ENCODE data around the gene FAM229A. TPM values are rescaled to one million over a fixed set of nuclear protein-coding genes. Genes with fewer than 3 reads are reported as not detected.

Gene FAM229A
- total and polyA plus RNA-seq, 8 donors: 1.9 to 21.8 (median 5.0) TPM

DNA sequence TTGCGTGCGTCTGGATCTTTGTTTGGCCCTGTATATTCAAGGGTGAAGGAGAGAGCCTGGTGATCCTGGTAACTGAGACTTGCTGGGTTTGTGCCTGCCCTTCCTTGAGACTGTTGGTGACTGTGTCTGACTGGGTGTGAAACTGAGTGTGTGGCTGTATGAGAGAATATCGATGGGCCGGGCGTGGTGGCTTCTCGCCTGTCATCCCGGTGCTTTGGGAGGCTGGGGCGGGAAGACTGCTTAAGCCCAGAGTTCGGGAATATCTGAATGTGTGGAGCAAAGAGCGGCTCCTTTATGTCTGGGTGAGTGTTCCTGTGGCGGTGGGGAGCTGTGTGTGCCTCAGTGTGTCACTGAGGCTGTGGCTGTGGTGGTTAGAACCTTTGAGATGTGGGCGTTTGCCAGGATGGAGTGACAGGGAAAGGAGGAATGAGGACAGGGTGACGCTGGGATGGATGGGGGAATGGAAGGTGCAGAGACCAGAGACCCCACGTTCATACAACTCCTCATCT, 23.6 kb downstream of the FAM229A start:
- H3K9me3 ChIP-seq: no peaks in the 10 kb centered on the region
- no peaks in the 10 kb centered on the region for H3K27me3 ChIP-seq
- H3K36me3 ChIP-seq: no peaks in the 10 kb centered on the region
- H3K4me1 ChIP-seq: peaks cover 0 to 8% (median 6%) of the 10 kb centered on the region in 3 donors
- ATAC-seq: no peak
- DNase-seq: peak in 1 of 6 donors; percentile 16
- TF ChIP-seq, protein P1, sequence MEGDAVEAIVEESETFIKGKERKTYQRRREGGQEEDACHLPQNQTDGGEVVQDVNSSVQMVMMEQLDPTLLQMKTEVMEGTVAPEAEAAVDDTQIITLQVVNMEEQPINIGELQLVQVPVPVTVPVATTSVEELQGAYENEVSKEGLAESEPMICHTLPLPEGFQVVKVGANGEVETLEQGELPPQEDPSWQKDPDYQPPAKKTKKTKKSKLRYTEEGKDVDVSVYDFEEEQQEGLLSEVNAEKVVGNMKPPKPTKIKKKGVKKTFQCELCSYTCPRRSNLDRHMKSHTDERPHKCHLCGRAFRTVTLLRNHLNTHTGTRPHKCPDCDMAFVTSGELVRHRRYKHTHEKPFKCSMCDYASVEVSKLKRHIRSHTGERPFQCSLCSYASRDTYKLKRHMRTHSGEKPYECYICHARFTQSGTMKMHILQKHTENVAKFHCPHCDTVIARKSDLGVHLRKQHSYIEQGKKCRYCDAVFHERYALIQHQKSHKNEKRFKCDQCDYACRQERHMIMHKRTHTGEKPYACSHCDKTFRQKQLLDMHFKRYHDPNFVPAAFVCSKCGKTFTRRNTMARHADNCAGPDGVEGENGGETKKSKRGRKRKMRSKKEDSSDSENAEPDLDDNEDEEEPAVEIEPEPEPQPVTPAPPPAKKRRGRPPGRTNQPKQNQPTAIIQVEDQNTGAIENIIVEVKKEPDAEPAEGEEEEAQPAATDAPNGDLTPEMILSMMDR (IDR thresholded peaks at IDR 0.05): no peak
- 67 to 74% methylated on average over 14 of the region's 14 CpGs for WGBS, 2 donors
- no peak for FAIRE-seq
- H3K4me3 ChIP-seq: no peak overlapping the region
- intact Hi-C loops (cut with DNase I): no loop called here
- no peak overlapping the region for H3K27ac ChIP-seq

DNA sequence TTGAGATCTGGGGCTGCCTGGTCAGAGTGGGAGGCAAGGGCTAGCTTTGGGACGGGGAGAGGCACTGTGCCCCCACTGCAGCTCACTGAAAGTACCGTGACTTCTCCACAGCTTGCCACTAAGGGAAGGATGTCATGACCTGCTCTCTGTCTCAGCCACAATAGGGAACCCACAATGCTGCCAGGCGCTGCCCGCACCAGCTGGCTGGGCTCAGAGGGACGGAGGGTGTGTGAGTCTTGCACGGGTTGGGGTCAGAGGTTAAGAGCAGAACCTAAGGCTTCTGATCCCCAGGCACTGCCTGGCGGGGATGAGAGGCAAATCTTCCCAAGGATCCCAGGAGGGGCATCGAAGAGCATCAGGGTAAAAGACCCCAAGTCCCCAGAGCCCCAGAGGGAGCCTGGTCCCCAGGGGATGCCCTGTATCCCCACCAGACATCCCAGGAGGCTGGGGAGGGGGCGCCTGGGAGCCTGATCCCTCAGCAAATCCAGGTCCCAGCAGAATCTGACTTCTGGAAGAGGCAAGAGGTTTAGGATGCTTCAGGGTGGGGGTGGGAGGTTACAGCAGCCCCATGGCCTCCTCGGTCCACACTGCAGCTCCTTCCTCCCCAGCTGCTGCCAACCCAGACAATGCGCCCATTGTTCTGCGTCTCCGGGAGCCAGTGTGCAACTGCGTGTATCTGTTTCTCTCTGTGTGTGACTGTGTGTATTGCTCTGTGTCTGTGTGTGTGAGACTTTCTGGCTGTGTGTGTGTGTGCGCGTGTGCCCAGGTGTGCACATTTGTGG, 24.2 kb downstream of the FAM229A start:
- Histone ChIP-seq H3K27me3 (no peaks in the 10 kb centered on the region), H3K27ac (peak overlapping the region in 2 of 4 donors; percentile 22 to 39), H3K4me3 (no peak overlapping the region), H3K4me1 (peaks cover 0 to 8% (median 6%) of the 10 kb centered on the region in 3 donors), H3K9me3 (no peaks in the 10 kb centered on the region), H3K36me3 (no peaks in the 10 kb centered on the region)
- no peak for FAIRE-seq
- 59 to 61% methylated on average over 16 of the region's 16 CpGs for WGBS, 2 donors
- intact Hi-C loops (cut with DNase I): no loop called here
- peak; percentile 27 to 36 (median 30) for ATAC-seq
- peak in 2 of 6 donors; percentile 45 to 57 for DNase-seq
- TF ChIP-seq, protein P1 (IDR thresholded peaks at IDR 0.05): no peak

DNA sequence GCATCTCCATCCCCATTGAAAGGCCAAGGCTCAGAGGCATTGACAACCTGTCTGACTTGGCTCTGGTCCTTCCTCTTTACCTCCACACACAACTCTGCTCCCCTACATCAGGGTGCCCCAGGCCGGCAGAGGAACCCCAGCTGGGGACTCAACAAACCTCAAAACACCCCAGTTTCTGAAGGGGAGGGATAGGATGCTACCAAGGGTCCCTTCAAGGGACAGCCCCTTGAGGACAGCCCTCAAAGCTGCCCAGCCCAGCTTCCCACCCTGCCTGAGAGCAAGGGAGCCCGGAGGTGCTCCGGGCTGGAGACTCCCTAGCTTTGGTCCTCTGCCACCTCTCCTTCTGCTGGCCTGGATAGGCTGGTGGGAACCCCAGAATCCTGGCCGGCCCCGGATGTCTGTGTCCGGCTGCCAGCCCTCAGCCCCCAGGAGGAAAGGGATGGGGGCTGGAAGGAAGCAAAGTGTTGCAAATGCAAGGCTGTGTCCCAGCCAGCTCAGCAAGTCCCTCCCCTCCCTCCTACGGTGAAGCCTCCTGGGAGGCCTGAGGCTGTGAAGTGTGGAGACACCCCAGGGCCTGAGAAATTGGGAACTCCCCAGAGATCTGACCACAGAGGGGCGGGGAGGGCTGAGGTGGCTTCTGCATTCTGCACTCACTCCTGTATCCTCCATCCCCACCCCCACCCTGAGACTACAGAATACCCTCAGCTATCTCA, 25.2 kb downstream of the FAM229A start:
- H3K27ac ChIP-seq: peak overlapping the region in 1 of 4 donors; percentile 39
- TF ChIP-seq, protein P1 (IDR thresholded peaks at IDR 0.05): no peak
- peak in 2 of 4 donors; percentile 6 to 12 for ATAC-seq
- H3K4me3 ChIP-seq: no peak overlapping the region
- no peaks in the 10 kb centered on the region for H3K9me3 ChIP-seq
- WGBS, 2 donors: 77 to 83% methylated on average over 8 of the region's 8 CpGs
- DNase-seq: peak in 2 of 6 donors; percentile 58 to 63
- intact Hi-C loops (cut with DNase I): no loop called here
- H3K4me1 ChIP-seq: peaks cover 0 to 8% (median 6%) of the 10 kb centered on the region in 3 donors
- H3K36me3 ChIP-seq: peaks cover 0 to 3% (median 0%) of the 10 kb centered on the region in 3 donors
- H3K27me3 ChIP-seq: no peaks in the 10 kb centered on the region
- no peak for FAIRE-seq

DNA sequence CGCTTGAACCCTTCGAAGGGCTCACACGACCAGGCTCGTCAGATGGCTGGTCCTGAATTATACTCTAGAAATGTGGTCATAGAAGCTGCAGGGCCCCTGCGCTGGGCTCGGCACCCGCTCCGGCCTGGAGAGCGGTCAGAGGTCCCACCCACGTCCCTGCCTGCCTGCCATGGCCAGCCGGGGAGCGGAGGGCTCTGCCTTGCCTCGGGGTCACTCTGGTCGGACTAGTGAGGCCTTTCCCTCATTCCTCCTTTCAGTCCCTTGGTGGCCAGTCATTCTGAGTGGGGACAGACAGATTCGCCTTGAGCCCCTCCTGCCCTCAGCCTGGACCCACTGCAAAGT, 25.7 kb downstream of the FAM229A start:
- no peak for FAIRE-seq
- no peak overlapping the region for H3K27ac ChIP-seq
- H3K36me3 ChIP-seq: peaks cover 0 to 9% (median 0%) of the 10 kb centered on the region in 3 donors
- WGBS, 2 donors: 72 to 75% methylated on average over 15 of the region's 15 CpGs
- H3K27me3 ChIP-seq: no peaks in the 10 kb centered on the region
- H3K9me3 ChIP-seq: no peaks in the 10 kb centered on the region
- ATAC-seq: no peak
- intact Hi-C loops (cut with DNase I): no loop called here
- TF ChIP-seq, protein P1 (IDR thresholded peaks at IDR 0.05): no peak
- peaks cover 0 to 8% (median 6%) of the 10 kb centered on the region in 3 donors for H3K4me1 ChIP-seq
- H3K4me3 ChIP-seq: peak overlapping the region in 3 of 4 donors; percentile 55 to 78 (median 61)
- DNase-seq: peak in 2 of 6 donors; percentile 50 to 82

Data from pancreas (tissue), 10 donors.